Stimulated activated CD4-positive, alpha-beta T cell treated with anti-CD3 and anti-CD28 coated beads, TNF-alpha, amount 100 ng/mL, for 24 hours (primary cell): Measurements from ENCODE around the gene CRIP3.
A peak's percentile ranks its signal among the peaks of the same experiment; 100 is the strongest.

Source experiments
- DNase-seq, 3 experiments: peaks; one replicate each; pipeline ENCODE4 v3.0.0-alpha.2; 2020; ENCODE audit warnings: low read depth in 3 of 3

The CRIP3 gene

DNA sequence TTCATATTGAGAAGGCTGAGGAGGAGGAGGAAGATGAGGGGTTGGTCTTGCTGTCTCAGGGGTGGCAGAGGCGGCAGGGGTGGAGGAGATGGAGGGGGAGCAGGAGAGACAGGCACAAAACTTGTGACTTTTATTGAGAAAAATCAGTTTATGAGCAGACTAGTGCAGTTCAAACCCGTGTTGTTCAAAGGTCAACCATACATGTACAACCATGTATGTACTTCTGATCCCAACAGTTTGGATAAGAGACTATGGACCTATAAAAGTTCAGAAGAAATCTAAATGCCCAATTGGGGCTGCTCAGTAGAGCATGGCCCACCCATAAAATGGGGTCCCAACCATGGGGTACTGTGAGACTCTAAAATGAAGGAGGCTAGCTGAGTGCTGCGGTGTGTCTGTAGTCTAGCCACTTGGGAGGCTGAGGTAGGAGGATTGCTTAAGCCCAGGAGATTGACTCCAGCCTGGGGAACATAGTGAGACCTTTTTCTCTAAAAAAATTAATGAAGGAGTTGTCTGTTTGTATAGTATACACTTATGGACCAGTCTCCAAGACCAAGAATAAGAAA lies 18.2 kb downstream of the CRIP3 start:
- no peak for DNase-seq

DNA sequence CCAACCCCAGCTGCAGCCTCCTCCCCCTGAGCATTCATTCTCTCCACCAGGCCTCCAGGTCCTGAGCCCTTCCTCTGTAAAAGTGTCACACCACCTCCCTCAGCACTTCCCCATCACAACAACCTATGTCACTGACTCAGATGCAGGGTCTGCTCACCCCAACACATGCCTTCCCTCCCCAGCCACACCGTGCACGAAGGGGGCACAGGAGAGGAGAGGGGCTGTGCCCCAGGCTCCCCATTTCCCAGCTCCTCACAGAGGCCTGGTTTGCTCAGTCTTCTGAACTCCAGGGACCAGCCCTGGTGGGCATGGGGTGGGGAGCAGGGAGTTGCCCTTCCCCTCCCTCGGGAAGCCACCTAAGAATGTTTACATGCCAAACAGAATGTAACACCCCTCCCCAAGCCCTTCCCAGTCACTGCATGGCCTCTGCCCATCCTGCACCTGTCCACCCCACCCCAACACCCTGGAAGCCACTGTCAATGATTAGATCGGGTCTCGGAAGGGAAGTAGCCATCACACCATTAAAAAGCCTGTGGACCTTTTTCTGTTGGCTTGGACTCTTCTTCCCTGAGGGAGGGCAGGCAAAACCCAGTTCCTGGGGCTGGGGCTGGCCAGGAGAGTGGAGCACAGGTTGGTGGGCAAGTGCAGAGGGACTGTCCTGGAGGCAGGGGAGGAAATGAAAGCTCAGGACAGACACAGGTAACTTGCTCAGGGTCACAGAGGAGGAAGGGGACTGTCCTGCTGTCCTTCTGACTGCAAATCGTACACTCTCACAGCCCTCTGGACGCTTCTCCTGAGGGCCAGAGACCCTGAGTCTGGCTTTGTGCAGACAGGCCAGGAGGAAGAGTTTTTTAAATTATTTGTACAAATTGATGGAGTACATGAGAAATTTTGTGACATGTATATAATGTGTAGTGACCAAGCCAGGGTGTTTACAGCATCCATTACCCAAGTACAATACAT lies 20.6 kb downstream of the CRIP3 start:
- no peak for DNase-seq

GRCh38 chr6:43286980-43287716 lies 21.5 kb downstream of the CRIP3 start:
- DNase-seq: no peak

- no peak for DNase-seq
Observed at GRCh38 chr6:43286456-43286979, 22.1 kb downstream of the CRIP3 start.

DNA sequence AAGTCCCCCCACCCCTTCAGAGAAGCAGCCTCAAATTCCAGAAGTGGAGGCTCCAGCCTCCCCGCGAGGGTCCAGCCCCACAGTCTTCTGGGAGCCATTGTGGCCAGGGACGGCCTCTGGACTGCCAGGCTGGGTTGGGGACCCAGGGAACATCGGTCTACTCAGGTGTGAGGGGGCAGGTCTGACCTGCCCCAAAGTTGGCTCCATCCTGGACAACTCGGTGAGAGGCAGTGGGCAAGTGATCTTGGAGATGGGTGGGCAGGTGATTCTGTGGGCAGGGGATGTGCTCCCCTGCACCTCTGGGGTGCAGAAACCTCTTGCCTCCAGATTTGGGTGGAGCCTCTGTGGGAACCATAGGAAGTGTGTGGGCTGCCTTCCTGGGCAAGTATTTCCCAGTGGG lies 22.8 kb downstream of the CRIP3 start:
- no peak for DNase-seq

- DNase-seq: no peak
Observed at GRCh38 chr6:43284991-43285781, 23.4 kb downstream of the CRIP3 start.

GRCh38 chr6:43283905-43284304 lies 24.7 kb downstream of the CRIP3 start:
- no peak for DNase-seq

DNA sequence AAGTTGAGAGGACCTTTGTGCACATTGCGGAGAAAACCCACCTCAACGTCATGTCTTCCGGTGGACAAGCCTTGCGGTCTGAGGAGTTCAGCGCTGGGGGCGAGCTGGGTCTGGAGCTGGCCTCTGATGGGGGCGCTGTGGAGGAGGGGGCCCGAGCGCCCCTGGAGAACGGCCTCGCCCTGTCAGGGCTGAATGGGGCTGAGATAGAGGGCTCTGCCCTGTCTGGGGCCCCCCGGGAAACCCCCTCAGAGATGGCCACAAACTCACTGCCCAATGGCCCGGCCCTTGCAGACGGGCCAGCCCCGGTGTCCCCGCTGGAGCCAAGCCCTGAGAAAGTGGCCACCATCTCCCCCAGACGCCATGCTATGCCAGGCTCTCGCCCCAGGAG lies 25.1 kb downstream of the CRIP3 start:
- no peak for DNase-seq

DNA sequence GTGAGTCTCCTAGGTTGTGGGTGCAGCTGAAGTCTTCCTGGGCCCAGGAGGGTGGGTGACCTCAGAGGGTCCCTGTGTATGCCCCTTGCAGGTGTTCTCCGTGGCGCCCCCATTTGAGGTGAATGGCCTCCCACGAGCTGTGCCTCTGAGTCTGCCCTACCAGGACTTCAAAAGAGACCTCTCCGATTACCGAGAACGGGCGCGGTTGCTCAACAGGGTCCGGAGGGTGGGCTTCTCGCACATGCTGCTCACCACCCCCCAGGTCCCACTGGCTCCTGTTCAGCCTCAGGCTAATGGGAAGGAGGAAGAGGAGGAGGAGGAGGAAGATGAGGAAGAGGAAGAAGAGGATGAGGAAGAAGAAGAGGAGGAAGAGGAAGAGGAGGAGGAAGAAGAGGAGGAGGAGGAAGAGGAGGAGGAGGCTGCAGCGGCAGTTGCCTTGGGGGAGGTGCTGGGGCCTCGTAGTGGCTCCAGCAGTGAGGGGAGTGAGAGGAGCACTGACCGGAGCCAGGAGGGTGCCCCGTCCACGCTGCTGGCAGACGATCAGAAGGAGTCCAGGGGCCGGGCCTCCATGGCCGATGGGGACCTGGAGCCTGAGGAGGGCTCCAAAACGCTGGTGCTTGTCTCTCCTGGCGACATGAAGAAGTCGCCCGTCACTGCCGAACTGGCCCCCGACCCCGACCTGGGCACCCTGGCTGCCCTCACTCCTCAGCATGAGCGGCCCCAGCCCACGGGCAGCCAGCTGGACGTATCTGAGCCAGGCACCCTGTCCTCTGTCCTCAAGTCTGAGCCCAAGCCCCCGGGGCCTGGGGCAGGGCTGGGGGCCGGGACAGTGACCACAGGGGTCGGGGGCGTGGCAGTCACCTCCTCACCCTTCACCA lies 25.8 kb downstream of the CRIP3 start:
- DNase-seq: no peak

GRCh38 chr6:43282060-43282459 lies 26.6 kb downstream of the CRIP3 start:
- DNase-seq: no peak

DNA sequence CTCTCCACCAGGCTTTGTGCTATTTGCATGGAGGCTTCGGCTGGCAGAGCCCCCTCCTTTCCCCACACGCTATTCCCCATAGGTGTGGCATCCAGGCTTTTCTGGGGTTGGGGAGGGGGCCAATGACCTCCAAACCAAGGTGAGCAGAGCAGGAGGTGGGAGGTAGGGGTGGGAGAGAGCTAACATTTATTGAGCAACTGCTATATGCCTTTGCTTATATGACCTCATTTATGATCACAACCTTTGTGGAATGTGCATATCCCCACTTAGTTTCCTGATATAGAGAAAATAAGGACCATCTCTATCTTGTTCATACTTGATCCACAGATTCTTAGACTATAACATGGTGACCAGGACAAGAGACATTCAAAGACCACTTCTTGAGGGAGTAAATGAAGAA lies 28.4 kb downstream of the CRIP3 start:
- no peak for DNase-seq

- no peak for DNase-seq
Observed at GRCh38 chr6:43278524-43279078, 30.0 kb downstream of the CRIP3 start.

- no peak for DNase-seq
Observed at GRCh38 chr6:43277643-43278523, 30.7 kb downstream of the CRIP3 start.

- DNase-seq: no peak
Observed at GRCh38 chr6:43277306-43277642, 31.4 kb downstream of the CRIP3 start.

DNA sequence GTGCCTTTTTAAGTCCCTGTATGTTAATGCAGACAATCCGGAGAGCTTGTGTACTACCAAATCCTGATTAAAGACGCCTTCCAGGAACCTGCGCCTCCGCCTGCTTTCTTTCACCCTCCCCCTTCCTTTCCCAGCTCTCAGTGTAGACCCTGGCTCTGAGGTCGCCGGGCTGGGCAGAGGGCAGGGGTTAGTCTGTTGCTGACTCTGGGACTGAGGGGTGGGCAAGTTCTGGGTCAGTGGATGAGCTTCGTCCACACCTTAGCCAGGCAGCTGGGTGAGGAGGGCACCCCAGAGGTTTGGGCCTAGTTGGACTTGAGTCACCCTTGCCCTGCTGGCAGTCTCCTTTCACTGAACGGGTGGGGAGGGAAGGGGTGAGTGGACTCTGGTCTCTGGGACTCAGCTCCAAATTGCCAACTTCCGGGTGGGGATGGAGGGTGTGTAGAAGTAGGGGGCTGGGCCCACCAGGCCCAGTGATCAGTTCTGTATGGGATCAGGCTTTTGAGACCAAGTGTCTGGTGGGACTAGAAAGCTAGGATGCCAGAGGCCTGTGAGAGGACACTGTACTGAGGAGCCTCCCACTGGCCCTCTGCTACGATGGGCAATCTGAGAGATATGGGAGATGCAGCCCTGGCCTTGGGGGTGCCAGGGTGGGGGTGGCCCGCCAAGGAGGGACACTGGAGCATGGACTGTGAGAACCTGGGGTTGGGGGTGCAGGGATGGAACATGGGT lies 31.9 kb downstream of the CRIP3 start:
- no peak for DNase-seq

DNA sequence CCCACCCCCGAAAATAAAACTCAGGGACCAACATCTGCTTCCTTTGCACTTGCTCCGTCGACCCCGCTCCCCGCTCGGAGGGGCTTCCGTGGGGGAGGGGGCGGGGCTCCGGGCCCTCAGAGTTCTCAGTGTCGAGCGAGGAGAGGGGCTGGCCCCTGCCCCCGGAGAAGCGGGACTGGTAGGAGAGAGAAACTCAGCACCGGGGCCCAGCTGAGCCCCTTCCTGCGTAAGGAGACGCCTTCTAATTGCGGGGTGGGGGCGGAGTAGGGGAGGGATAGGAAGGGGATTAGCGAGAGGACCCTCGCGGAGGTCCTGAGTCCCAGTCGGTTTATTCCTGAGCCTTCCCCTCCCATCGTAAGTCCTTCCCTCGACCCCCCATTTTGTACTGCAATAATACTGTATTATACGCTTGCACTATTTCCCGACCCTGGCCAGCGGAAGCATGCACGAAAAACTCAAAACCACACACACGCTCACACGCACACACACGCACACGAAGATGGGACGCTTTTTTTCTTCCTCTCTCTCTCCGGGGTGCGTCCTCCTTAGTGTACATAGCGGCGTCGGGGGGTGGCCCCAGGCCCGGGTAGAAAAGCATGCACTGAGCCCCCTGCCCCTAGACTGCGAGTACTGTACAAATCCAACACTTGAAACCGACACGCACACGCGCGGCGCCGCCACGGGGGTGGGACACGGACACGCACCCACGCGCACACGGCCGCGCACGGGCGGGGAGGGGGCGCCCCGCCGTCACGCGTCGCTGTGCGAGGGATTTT lies 32.6 kb downstream of the CRIP3 start:
- peak in 1 of 3 experiments; percentile 22 for DNase-seq

DNA sequence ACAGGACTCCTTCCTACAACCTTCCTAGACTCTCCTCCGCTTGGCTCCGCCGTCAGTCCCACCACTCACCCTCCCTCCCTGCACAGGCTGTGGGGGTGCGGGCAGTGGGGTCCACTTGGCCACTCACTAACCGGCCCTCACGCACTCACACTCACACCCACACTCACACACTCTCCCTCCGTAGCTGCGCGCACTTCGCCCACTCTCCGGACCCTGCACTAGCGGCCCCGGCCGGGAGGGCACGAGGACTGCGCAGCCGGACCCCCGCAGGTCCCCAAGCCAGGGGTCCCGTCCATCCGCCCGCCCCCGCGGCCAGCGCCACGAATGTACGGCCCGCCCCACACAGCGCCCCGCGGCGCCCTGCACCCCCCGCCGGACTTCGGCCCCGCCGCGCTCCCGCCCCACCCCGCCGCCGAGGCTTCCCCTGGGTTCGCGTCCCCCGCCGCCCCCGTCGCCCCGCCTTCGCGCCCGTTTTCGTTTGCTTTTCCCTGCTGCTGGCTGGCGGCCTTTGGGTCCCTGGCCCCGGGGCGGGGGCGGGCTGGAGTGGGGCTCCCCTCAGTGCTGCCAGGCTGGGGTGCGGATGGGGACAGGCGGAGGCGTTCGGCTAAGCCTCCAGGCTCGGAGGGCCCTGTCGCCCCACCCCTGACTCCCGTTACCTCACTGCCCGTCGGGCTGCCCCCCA lies 33.6 kb downstream of the CRIP3 start:
- DNase-seq: peak in 1 of 3 experiments; percentile 34
